Tibial nerve (tissue), 4 donors: ENCODE results near the gene PARM1.

Experiments
- EP300 ChIP-seq, 2 donors: sonication (generic); formaldehyde crosslinking; IDR thresholded peaks; one replicate each; pipeline ENCODE4 v1.6.1; 2017; ENCODE audit warnings: antibody characterized with exemption in 2 of 2, mild to moderate bottlenecking in 1 of 2
- POLR2A ChIP-seq, 2 donors: fragments of 450-650 bp; IDR thresholded peaks; one replicate each; pipeline ENCODE4 v1.6.1; 2017; ENCODE audit warnings: antibody characterized with exemption in 2 of 2, mild to moderate bottlenecking in 2 of 2, moderate library complexity in 2 of 2
- TF ChIP-seq, protein P1 (sequence below), 5 experiments: fragments of 200-600 bp in 3 of 5; fragments of 450-650 bp in 2 of 5; sonication (generic) in 3 of 5; IDR thresholded peaks; one replicate each; pipeline ENCODE4 v1.5.1; 2016 to 2019; ENCODE audit warnings: antibody characterized with exemption in 5 of 5, mild to moderate bottlenecking in 3 of 5, moderate library complexity in 2 of 5

DNA sequence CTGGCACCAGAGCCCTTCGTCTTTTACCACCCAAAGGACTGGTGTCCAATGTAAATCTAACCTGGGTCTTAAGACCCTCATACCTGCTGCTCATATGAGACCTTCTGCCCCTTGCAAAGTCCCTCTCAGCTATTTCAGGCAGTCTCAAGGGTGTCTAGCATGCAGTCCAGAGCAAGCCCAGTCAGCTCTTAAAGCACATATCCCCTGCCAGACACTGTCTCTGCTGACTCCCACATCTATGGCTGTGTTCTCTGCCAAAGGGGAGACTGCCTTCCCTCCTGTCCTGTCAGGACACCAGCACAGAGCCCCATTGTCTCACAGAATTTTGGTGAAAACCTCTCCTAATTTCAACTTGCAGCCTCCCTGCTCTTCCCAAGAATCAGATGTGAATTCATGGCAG lies 118.5 kb downstream of the PARM1 start:
- TF ChIP-seq, protein P1, sequence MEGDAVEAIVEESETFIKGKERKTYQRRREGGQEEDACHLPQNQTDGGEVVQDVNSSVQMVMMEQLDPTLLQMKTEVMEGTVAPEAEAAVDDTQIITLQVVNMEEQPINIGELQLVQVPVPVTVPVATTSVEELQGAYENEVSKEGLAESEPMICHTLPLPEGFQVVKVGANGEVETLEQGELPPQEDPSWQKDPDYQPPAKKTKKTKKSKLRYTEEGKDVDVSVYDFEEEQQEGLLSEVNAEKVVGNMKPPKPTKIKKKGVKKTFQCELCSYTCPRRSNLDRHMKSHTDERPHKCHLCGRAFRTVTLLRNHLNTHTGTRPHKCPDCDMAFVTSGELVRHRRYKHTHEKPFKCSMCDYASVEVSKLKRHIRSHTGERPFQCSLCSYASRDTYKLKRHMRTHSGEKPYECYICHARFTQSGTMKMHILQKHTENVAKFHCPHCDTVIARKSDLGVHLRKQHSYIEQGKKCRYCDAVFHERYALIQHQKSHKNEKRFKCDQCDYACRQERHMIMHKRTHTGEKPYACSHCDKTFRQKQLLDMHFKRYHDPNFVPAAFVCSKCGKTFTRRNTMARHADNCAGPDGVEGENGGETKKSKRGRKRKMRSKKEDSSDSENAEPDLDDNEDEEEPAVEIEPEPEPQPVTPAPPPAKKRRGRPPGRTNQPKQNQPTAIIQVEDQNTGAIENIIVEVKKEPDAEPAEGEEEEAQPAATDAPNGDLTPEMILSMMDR (IDR thresholded peaks at IDR 0.05): no peak
- TF ChIP-seq POLR2A (IDR thresholded peaks at IDR 0.05) (no peak), EP300 (IDR thresholded peaks at IDR 0.05) (no peak)
